ENCODE measurements around the gene PNLIPRP2.

The PNLIPRP2 gene

DNA sequence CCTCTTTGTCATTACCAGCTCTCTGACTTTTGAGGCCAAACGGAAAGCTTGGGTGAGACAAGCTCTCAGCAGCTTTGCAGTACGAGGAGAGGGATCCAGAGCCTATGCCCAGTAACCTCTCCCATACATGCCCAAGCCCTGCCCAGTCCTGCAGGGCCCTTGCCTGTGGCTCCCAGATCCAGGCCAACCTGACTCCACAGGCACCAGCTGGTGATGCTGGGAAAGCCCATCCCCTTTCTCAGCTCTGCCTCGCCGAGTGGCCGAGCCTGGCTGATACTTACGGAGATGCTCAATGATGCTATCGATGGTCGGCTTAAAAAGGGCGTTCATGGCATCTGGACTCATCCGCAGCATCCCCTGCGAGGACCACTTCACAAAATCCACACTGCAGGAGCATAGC, 55.4 kb downstream of the PNLIPRP2 start:
- no peak for DNase-seq
- intact Hi-C loops (cut with DNase I), result no loop called here

DNA sequence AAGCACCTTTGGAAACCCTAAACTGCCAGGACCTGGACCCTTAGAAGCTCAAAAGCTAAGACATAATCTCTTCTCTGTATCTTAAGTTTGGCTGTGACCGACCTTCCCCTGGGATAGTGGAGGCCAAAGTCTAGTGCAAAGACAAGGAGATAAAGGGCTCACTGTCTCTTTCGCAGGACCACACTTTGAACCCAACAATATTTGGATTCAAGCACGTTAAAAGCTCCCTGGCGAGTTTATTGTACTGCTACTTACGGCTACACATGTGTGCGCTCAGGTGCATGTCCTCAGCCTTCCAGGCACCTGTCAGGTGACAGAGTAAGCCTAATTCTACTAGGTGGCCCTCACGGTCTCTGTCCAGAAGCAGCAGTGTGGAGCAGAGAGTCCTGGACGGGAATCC, 55.9 kb downstream of the PNLIPRP2 start:
- intact Hi-C loops (cut with DNase I), result no loop called here
- DNase-seq, result no peak

DNA sequence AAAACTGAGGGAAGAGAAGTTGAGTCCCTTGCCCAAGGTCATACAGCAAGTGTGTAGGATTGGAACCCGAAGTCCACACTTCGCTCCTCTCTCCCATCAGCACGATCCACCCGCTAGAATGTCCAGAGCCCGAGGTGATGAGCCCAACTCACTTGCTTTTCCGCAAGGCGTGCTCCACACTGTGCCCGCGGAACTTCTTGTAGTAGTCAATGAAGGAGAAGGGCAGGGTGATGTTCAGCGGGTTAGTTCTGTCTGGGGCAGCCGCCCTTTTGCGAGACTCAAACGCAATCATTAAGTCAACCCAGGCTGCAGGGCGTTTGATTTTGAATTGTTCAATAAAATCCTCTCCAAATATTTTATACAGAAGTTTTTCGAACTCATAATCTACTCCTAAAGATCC, 58.6 kb downstream of the PNLIPRP2 start:
- DNase-seq, result no peak
- intact Hi-C loops (cut with DNase I), result no loop called here

DNA sequence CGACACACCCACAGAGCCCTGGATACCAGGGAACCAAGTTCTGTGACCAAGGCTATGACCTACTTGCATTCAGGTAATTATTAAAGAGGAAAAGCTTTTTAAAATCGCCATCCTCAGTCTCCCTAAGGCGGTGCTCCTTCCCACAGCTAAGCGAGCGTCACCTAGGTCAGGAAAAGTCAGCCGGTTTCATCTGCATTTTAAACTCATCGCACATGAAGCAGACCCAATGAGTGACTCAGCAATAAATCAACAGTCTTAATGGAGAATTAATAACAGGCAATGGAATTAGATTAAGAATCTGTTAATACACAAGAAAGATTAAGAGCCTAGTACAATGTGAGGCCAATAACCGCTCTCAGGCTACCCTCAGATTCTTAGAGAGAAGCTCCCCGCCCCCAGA, 62.4 kb downstream of the PNLIPRP2 start:
- intact Hi-C loops (cut with DNase I), result loop anchor here (5.0 kb wide), 1 partner anchor 494 kb away; no protein-coding TSS in a partner anchor
- DNase-seq, result no peak

DNA sequence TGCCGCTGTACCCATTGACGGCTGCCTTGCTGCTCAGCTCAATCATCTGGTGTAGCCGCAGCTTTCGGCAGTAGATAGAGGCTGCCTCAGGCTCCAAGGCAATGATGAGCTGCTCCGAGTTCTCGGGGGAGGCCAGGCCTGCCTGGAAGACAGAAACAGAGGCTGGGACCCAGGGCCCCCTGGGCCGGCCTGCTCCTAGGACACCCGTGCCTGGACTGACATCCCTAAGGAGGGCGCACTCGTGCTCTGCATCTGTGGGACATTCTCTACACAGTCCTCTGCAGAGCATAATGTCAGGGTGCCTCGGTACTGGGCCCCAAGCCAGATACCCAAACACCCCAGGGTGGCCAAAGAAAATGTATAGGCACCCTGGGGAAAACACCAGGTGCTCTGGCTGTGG, 63.1 kb downstream of the PNLIPRP2 start:
- intact Hi-C loops (cut with DNase I), result loop anchor here (5.0 kb wide), 1 partner anchor 493 kb away; no protein-coding TSS in a partner anchor
- peak in 1 of 10 donors; percentile 85 for DNase-seq

DNA sequence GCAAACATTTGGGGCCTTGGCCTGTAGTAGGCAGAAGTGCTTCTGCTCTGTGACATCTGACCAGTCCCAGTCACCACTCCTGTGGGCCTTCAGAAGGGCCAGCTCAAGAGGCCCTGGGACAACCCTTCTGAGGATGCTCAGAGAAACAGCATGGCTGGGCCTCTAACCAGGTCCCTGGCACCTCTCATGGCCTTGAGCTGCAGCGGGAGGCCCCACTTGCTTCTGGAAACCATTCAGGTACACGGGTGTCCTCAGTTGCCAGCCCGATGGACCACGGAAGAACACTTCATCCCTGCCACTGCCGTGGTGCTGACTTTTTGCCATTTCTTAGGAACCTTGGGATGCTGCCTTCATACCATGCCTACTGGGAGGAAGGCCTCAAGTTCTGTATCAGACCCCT, 64.0 kb downstream of the PNLIPRP2 start:
- intact Hi-C loops (cut with DNase I), result loop anchor here (5.0 kb wide), 1 partner anchor 493 kb away; no protein-coding TSS in a partner anchor

DNA sequence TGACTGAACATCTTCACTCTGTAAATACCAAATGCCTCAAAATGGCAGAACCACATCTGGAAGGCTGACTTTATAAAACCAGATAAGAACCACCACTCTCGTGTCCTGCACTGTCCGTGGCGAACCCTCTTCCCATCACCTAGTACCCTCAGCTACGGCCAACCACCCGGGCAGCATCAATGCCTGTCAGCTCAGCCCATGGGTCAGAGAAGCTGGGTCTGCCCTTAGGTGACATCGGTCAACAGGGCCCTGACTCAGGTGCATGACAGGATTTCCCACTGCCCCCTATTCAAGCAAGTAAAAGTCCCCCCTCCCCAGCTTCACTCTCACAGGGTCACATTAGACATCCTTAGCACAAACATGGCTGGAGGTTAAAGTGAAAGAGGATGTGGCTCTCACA, 65.1 kb downstream of the PNLIPRP2 start:
- intact Hi-C loops (cut with DNase I), result no loop called here
- no peak for DNase-seq

More for the DNA sequence above, 64.0 kb downstream of the PNLIPRP2 start:
- DNase-seq, result no peak

DNA sequence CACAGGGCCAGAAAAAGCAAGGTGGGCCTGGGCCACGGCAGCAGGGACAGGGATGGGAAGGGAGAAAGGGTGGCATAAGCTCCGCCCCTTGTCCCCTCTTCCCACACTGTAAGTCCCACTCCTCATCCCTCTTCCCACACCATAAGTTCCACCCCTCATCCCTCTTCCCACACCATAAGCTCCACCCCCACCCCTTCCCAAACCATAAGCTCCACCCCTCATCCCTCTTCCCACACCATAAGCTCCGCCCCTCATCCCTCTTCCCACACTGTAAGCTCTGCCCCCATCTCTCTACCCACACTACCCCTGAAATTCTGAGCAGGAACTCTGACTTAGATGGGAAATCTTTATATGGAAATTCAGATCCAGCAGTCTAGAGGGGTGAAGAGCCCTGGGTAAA, 65.9 kb downstream of the PNLIPRP2 start:
- intact Hi-C loops (cut with DNase I), result no loop called here
- no peak for DNase-seq

DNA sequence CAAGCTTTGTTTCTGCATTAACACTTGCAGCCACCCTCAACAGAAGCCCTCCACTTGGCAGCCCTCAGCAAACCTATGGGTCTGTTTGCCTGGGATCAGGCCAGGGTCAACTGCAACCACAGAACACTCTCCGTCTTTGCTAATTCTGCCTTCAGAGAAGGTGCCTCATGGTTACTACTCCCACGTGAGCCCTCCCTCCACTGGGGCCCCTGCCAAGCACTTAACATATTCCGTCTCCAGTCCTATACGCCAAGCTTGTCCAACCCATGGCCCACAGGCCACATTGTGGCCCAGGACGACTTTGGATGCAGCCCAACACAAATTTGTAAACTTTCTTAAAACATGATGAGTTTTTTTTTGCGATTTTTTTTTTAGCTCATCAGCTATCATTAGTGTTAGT, 66.9 kb downstream of the PNLIPRP2 start:
- DNase-seq, result no peak
- intact Hi-C loops (cut with DNase I), result no loop called here

DNA sequence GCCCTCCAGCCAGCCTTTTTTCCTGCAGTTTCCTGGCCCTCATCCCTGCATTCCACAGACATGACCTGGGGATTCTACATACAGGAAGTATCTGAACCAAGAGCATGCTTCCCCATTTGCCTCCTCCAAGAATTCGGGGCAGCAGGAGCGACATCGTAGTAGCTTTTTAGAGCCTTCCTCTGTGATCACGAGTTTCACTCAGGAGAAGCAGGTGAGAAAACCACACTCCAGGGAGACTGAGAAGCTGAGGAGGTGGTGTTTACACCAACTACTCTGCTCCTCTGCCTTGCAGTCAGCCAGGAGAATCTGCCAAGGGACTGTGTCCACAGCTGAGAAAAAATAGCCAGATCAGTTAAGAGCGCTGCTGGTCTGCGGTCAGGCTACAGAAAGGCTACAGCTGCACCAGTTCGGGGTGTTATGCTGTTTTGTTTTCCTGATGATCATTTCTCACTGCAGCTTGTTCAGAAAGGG, 67.5 kb downstream of the PNLIPRP2 start:
- intact Hi-C loops (cut with DNase I), result no loop called here

DNA sequence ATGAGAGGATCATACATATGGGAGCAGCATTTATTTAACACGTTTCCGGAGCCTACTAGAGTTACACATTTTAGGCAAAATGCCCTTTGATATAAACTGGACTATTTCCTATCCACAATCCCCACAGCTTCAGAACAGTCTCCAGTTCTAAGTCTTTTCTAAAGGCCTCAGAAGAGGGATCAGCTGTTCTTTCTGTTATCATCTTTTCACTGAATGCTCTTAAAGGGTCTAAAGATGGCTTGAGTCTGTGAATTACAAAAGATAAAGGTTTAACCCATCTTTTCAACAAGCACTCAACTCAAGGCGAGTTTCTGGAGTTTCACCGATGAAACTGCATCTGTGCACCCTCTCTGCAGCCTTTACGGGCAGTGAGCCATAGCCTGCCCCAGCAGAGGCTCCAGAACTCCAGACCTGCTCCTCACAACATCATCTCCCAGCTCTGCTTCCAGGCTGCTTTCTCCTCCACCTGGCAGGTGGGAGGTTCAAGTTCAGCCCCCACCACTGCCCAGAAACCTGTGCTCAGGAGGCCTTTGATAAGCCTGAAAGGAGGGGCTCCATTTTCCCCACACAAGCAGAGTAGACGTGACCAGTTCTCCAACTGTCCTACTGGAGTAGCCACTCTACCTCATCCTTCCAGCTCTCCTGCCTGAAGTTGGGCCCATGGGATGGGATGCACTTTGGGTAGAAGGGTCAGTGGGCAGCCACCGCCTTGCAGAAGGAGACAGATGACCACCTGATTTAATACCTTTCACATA, 68.2 kb downstream of the PNLIPRP2 start:
- DNase-seq, result no peak
- intact Hi-C loops (cut with DNase I), result no loop called here

More for the DNA sequence above, 67.5 kb downstream of the PNLIPRP2 start:
- DNase-seq, result peak in 3 of 10 donors; percentile 36 to 89 (median 50)

DNA sequence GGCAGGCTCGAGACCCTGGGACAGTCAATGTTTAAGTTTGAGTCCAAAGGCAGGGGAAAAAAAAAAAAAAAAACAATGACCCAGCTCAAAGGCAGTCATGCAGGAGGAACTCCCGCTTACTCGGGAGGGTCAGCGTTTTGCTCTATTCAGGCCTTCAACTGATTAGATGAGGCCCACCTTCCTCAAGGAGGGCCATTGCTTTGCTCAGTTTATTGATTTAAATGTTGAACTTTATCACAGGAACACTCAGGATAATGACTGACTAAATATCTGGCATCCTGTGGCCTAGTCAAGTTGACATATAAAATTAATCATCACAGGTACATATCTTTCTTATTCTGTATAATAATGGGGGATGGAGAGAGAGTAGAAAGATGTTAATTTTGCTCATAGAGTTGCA, 69.0 kb downstream of the PNLIPRP2 start:
- no peak for DNase-seq
- intact Hi-C loops (cut with DNase I), result loop anchor here (5.0 kb wide), 1 partner anchor 53 kb away; the partner anchor contains the start of gene HSPA12A

DNA sequence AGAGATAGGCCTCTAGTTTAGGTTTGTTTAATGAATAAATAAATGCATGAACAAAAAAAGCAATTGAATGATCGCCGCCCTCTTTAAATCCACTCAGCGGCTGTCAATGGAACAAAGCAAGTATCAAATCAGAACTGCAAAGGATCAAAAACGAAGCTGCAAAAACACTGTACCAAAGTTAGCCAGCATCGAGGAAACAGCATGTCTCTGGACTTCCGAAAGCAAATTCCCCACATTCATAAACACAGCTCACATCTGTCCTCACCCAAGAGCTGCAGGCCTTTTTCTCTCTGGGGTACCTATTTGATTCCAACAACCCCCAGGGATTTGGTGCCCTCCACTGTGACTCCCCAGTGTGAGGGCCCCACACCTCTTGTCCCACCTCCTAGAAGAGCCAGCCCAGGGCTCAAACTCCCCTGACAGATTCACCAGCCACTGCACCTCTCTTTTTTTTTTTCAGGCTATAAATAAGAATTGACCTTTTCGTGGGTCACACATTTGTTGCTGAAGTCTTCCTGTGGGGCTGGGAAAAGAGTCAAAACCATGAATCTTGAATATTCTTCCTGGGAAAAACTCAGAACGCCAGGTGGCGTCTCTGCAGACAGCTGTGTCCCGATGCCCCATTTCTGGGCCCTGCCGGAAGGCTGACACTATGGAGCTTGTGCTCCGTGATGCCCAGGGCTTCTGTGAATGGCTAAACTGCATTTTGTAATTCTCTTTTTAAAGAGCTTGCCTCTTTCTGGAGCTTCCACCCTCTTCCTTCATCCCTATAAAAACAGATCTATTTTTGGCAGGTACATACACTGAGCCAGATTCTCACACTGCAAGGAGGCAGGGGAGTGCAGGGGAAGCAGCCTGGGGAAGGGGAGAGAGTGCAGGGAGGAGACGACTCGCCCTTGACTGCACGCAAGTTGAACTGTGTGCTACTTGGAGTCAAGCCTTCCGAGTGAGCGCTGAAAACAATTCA, 69.9 kb downstream of the PNLIPRP2 start:
- DNase-seq, result peak; percentile 49 to 94 (median 71)
- intact Hi-C loops (cut with DNase I), result loop anchor here (5.0 kb wide), 1 partner anchor 52 kb away; the partner anchor contains the start of gene HSPA12A

DNA sequence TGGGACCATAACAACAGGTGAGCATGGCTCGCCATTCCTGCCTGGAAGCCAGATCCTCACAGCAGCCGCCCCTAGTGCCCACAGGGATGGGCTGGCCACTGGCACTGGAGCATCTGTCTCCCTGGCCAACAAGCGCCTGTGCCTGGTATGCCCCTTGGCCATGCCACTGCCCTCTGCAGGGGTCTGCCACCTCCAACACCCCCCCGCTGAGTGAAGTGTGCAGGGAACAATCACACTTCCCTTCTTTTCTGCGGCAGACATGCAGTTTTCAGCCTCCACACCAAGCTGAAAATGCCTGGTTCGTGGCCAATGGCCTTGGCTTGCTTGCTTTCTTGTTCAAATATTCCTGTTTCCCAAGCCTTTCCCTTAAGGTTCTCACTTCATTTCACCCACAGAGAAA, 70.9 kb downstream of the PNLIPRP2 start:
- intact Hi-C loops (cut with DNase I), result loop anchor here (5.0 kb wide), 1 partner anchor 51 kb away; the partner anchor contains the start of gene HSPA12A
- DNase-seq, result peak in 3 of 10 donors; percentile 28 to 83 (median 41)

DNA sequence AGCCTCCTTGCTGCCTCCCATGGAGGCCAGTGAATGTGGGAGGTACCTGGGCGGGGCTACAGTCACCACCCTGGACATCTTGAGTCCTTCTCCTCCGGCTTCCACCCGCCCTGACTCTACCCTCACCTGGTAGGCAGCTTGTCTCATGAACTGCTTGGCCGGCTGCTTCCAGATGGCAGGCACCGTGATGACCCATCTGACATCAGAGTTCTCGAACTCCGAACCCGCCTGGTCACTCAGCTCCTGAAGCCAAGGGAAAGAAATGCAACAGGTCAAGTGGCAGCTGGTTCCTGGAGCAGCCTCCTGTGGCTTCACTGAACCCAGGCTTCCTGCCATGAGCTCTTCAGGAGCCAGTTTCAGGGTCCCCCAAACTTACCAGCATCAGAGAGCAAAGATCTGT, 71.5 kb downstream of the PNLIPRP2 start:
- no peak for DNase-seq
- intact Hi-C loops (cut with DNase I), result loop anchor here (5.0 kb wide), 1 partner anchor 50 kb away; the partner anchor contains the start of gene HSPA12A

DNA sequence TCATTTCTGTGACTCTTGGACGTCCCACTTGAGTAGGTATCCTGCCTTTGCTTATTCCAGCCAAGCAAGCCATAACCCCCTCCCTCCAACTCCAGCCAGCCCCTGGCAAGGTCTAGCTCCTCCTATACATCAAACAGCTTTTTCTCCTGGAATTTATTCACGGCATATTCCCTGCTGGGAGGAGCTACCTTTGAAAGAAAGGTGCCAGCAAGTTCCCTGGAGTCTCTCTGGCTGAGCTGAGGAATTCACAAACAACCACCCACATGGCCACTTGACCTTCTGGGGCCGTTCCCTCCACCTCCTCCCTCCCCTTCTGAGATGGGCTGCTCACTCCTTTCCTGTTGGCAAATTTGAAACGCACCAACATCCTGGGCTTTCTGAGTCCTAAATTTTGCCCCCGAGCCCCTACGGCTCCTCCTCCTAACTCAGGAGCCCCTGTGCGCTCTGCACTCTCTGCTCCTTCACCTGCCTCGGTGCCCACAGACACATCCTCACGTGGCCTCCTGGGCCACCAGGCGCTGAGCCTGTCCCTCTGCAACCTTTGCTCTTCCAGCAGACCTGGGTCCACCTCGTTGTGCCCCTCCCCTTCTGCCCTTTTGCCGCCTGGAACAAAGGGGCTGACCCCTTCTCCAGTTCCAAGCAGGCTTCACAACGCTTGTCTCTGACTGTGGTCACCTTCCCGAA, 73.6 kb downstream of the PNLIPRP2 start:
- intact Hi-C loops (cut with DNase I), result loop anchor here (5.0 kb wide), 1 partner anchor 48 kb away; the partner anchor contains the start of gene HSPA12A
- DNase-seq, result no peak
